ENCODE data around the gene CYLC1. TPM values are rescaled to one million over a fixed set of nuclear protein-coding genes. Genes with fewer than 3 reads are reported as not detected.

Gene CYLC1, protein sequence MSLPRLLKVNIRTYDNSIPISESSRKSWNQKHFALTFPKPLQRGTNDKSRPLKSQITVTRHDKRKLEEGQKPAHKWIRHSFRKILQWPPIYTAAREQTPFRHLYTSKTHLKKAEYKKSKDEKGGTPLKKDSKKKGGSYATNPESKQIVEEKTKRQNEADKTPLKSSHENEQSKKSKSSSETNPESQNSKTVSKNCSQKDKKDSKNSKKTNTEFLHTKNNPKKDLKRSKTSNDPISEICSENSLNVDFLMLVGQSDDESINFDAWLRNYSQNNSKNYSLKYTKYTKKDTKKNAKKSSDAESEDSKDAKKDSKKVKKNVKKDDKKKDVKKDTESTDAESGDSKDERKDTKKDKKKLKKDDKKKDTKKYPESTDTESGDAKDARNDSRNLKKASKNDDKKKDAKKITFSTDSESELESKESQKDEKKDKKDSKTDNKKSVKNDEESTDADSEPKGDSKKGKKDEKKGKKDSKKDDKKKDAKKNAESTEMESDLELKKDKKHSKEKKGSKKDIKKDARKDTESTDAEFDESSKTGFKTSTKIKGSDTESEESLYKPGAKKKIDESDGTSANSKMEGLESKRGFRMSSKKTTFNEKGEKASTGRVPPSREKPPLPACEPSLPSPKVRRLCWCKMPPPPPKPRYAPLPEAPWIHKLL
- total RNA-seq: not detected

DNA sequence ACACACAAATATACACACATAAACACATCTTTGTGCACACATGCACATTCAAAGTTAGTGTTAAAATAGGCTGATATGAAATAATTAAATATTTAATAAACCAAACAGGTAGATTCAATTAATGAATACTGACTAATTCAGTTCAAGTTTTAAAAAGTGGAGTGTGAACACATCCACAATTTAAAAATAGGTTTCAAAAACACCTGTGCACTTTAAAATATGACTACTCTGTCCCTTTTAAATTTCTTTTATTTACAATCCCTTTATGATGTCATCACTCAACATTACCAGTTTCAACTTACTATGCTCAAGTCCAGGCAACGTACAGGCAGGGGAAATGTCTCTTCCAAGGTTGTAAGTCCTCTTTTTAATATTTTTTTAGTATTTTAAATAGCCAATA is at the start of gene CYLC1:
Gene CYLC1 (plus strand): TSS at position 301 of the 400 bp plus-strand sequence. CDS start 37 bp downstream, at position 338.
- TF ChIP-seq, protein P1, sequence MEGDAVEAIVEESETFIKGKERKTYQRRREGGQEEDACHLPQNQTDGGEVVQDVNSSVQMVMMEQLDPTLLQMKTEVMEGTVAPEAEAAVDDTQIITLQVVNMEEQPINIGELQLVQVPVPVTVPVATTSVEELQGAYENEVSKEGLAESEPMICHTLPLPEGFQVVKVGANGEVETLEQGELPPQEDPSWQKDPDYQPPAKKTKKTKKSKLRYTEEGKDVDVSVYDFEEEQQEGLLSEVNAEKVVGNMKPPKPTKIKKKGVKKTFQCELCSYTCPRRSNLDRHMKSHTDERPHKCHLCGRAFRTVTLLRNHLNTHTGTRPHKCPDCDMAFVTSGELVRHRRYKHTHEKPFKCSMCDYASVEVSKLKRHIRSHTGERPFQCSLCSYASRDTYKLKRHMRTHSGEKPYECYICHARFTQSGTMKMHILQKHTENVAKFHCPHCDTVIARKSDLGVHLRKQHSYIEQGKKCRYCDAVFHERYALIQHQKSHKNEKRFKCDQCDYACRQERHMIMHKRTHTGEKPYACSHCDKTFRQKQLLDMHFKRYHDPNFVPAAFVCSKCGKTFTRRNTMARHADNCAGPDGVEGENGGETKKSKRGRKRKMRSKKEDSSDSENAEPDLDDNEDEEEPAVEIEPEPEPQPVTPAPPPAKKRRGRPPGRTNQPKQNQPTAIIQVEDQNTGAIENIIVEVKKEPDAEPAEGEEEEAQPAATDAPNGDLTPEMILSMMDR (IDR thresholded peaks at IDR 0.05): no peak
- no peak for TF ChIP-seq POLR2A (IDR thresholded peaks at IDR 0.05)
- Histone ChIP-seq H3K9me3 (no peaks in the 10 kb centered on the region), H3K4me1 (no peaks in the 10 kb centered on the region), H3K36me3 (replicated peaks in 1 of 2; ENCODE audit: insufficient read depth in 1 of 2, low read depth in 2 of 2) (no peaks in the 10 kb centered on the region), H3K27me3 (no peaks in the 10 kb centered on the region), H3K27ac (no peak within 1 kb of the TSS), H3K4me3 (no peak within 1 kb of the TSS)
- intact Hi-C loops (cut with DNase I): no loop called here
- DNase-seq (no peak), ATAC-seq (no peak)
- WGBS, 2 donors: 4 to 5% methylated on average over 1 of the region's 1 CpG

DNA sequence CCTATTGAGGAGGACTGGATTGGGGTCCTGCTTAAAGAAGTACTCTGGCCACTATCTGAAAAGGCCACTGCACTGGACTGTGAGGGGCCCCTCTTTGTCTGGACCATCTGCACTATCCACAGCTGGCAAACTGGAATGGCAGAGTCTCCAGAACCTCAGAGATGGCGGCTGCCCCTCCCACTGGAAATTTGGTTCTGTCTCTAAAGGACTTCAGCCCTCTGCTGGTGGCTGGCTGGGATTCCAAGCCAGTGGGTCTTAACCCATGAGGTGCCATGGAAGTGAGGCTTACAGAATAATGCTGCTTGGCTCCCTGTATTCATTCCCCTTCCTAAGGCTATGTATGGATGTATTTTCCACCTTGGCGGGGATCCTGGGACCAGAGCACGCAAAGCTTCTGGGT is 41.6 kb upstream of the CYLC1 start:
- H3K27ac ChIP-seq: no peak overlapping the region
- H3K36me3 ChIP-seq (replicated peaks in 1 of 2; ENCODE audit: insufficient read depth in 1 of 2, low read depth in 2 of 2): no peaks in the 10 kb centered on the region
- DNase-seq (no peak), ATAC-seq (no peak)
- 88 to 100% methylated on average over 2 of the region's 3 CpGs for WGBS, 2 donors
- H3K4me1 ChIP-seq: no peaks in the 10 kb centered on the region
- intact Hi-C loops (cut with DNase I): no loop called here
- no peak for TF ChIP-seq POLR2A (IDR thresholded peaks at IDR 0.05)
- TF ChIP-seq, protein P1 (IDR thresholded peaks at IDR 0.05): no peak
- no peak overlapping the region for H3K4me3 ChIP-seq
- no peaks in the 10 kb centered on the region for H3K27me3 ChIP-seq
- no peaks in the 10 kb centered on the region for H3K9me3 ChIP-seq

DNA sequence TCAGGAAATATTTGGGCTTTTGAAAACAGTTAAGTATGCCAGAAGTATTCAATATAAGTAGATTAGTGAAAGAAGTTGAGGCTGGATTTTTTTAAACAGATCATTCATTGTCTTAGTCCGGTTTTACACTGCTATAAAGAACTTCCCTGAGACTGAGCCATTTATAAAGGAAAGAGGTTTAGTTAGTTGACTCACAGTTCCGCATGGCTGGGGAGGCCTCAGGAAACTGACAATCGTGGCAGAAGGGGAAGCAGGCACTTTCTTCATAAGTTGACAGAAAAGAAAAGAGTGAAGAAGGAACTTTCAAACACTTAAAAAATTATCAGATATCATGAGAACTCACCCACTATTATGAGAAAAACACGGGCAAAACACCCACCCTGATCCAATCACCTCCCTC is 31.1 kb upstream of the CYLC1 start:
- intact Hi-C loops (cut with DNase I): no loop called here

DNA sequence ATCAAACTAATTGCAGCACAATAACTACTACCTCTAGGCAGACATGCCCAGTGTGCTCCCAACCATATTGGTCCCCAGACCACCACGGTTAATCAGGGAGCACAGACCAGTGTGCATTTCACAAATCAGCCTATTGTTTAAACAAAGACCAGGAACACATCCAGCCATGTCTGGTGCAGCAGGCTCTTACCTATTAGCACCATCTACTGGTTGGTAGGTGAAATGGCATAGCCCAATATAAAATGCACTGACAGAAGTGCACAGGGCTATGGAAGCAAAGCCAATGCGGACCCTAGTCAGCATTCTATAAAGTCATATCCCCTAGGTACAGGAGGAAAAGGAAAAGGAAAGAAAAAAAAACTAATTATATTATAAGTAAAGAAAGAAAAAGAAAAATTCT is 15.5 kb upstream of the CYLC1 start:
- Histone ChIP-seq H3K36me3 (replicated peaks in 1 of 2; ENCODE audit: insufficient read depth in 1 of 2, low read depth in 2 of 2) (no peaks in the 10 kb centered on the region), H3K27me3 (no peaks in the 10 kb centered on the region), H3K4me1 (no peaks in the 10 kb centered on the region), H3K27ac (no peak overlapping the region), H3K9me3 (no peaks in the 10 kb centered on the region), H3K4me3 (no peak overlapping the region)
- DNase-seq (peak; percentile 3 to 28 (median 15)), ATAC-seq (no peak)
- TF ChIP-seq, protein P1 (IDR thresholded peaks at IDR 0.05): peak; percentile 26 to 70 (median 37)
- TF ChIP-seq POLR2A (IDR thresholded peaks at IDR 0.05): no peak
- WGBS, 2 donors: 7 to 14% methylated on average over 2 of the region's 2 CpGs
- intact Hi-C loops (cut with DNase I): no loop called here

More for the DNA sequence above, 31.1 kb upstream of the CYLC1 start:
- no peak overlapping the region for H3K4me3 ChIP-seq
- TF ChIP-seq POLR2A (IDR thresholded peaks at IDR 0.05): no peak
- TF ChIP-seq, protein P1 (IDR thresholded peaks at IDR 0.05): no peak
- ATAC-seq (no peak), DNase-seq (no peak)
- H3K9me3 ChIP-seq: no peaks in the 10 kb centered on the region
- WGBS, 2 donors: 13 to 19% methylated on average over 4 of the region's 4 CpGs
- no peak overlapping the region for H3K27ac ChIP-seq
- H3K27me3 ChIP-seq: no peaks in the 10 kb centered on the region
- no peaks in the 10 kb centered on the region for H3K4me1 ChIP-seq
- H3K36me3 ChIP-seq (replicated peaks in 1 of 2; ENCODE audit: insufficient read depth in 1 of 2, low read depth in 2 of 2): no peaks in the 10 kb centered on the region

All from body of pancreas (tissue), 4 donors.